Loucy (cell line): ENCODE results near the gene TM9SF3.

Experiments
- H2AFZ ChIP-seq: fragments of 200-600 bp; sonication (generic); 2 replicates; pipeline ENCODE4 v1.6.0; 2016; ENCODE audit warnings: antibody characterized with exemption, mild to moderate bottlenecking, low read length, moderate library complexity
- H3F3A ChIP-seq: fragments of 200-600 bp; 2 replicates; pipeline ENCODE4 v1.6.0; 2016; ENCODE audit warnings: antibody characterized with exemption, low read depth, mild to moderate bottlenecking
- H3K27me3 ChIP-seq: fragments of 200-600 bp; sonication (generic); 2 replicates; pipeline ENCODE4 v1.6.1; 2014; ENCODE audit warnings: low read length, mild to moderate bottlenecking; ENCODE audit not compliant: insufficient read depth, poor library complexity, severe bottlenecking
- H3K36me3 ChIP-seq: fragments of 200-600 bp; sonication (generic); 2 replicates; pipeline ENCODE4 v1.6.1; 2016; ENCODE audit warnings: low read length; ENCODE audit not compliant: insufficient read depth
- H3K4me1 ChIP-seq: fragments of 200-600 bp; sonication (generic); 2 replicates; pipeline ENCODE4 v1.5.1; 2014; ENCODE audit warnings: low read length, mild to moderate bottlenecking; ENCODE audit not compliant: insufficient read depth, poor library complexity, severe bottlenecking
- H3K4me2 ChIP-seq: fragments of 200-600 bp; sonication (generic); 2 replicates; pipeline ENCODE4 v1.6.0; 2014; ENCODE audit warnings: antibody characterized with exemption, low read length, low read depth, mild to moderate bottlenecking; ENCODE audit not compliant: poor library complexity, severe bottlenecking
- H3K4me3 ChIP-seq: fragments of 200-600 bp; sonication (generic); 2 replicates; pipeline ENCODE4 v1.5.1; 2014; ENCODE audit warnings: low read length, mild to moderate bottlenecking, mixed read lengths; ENCODE audit not compliant: poor library complexity, severe bottlenecking
- H3K79me2 ChIP-seq: fragments of 200-600 bp; sonication (generic); 2 replicates; pipeline ENCODE4 v1.6.1; 2014; ENCODE audit warnings: low read length; ENCODE audit not compliant: insufficient read depth
- H3K9ac ChIP-seq: fragments of 200-600 bp; sonication (generic); 2 replicates; pipeline ENCODE4 v1.6.0; 2014; ENCODE audit warnings: mild to moderate bottlenecking, low read depth, low read length, moderate library complexity; ENCODE audit not compliant: poor library complexity, severe bottlenecking
- H3K9me2 ChIP-seq: fragments of 200-600 bp; sonication (generic); replicated peaks from 2 replicates; pipeline ENCODE4 v1.6.1; 2016; ENCODE audit warnings: low read depth, low read length, mixed read lengths
- H3K9me3 ChIP-seq: fragments of 200-600 bp; sonication (generic); 2 replicates; pipeline ENCODE4 v1.6.1; 2014; ENCODE audit warnings: mild to moderate bottlenecking, antibody characterized with exemption, low read length, low read depth; ENCODE audit not compliant: insufficient read depth
- H4K20me1 ChIP-seq: fragments of 200-600 bp; sonication (generic); 2 replicates; pipeline ENCODE4 v1.6.0; 2014; ENCODE audit warnings: antibody characterized with exemption, low read length, mild to moderate bottlenecking; ENCODE audit not compliant: insufficient read depth, poor library complexity, severe bottlenecking
- CTCF ChIP-seq: fragments of 200-600 bp; sonication (generic); conservative IDR thresholded peaks from 2 replicates; pipeline ENCODE4 v1.5.1; 2014; ENCODE audit warnings: mild to moderate bottlenecking, antibody characterized with exemption, low read length
- EZH2phosphoT487 ChIP-seq: fragments of 200-600 bp; IDR thresholded peaks from 2 replicates; pipeline ENCODE4 v1.6.1; 2018; ENCODE audit warnings: antibody characterized with exemption, mild to moderate bottlenecking, moderate library complexity, borderline replicate concordance

Gene TM9SF3

GRCh38 chr10:96478355-96478754 is 108.5 kb downstream of the TM9SF3 start:
- H3K9ac ChIP-seq, result no peak overlapping the region
- H3K79me2 ChIP-seq, result no peaks in the 10 kb centered on the region
- no peaks in the 10 kb centered on the region for H4K20me1 ChIP-seq
- TF ChIP-seq CTCF (no peak), EZH2phosphoT487 (no peak)
- no peaks in the 10 kb centered on the region for H3K36me3 ChIP-seq
- H3K9me3 ChIP-seq, result no peaks in the 10 kb centered on the region
- no peak overlapping the region for H3K4me2 ChIP-seq
- H3K4me1 ChIP-seq, result no peaks in the 10 kb centered on the region
- H3F3A ChIP-seq, result no peaks in the 10 kb centered on the region
- no peak overlapping the region for H2AFZ ChIP-seq
- H3K27me3 ChIP-seq, result no peaks in the 10 kb centered on the region
- H3K4me3 ChIP-seq, result no peak overlapping the region
- no peaks in the 10 kb centered on the region for H3K9me2 ChIP-seq

DNA sequence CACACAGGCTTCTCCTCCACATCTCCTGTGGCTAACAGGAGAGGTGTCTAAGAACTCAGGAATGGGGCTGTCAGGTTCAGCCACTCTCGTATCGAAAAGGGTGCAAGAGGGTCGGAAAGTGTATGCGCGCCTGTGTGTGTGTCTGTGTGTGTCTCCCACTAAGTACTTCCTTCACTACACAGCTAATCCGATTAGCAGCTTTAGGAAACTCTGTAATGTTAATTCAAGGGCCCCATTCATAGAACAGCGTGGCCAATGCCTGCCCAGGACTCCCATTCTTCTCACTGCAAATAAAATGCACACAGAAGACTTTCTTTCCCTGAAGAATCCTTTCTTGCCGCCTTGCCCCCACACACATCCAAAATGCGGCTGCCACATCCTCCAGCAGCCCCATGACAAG is 112.9 kb downstream of the TM9SF3 start:
- no peaks in the 10 kb centered on the region for H3K4me1 ChIP-seq
- H3K4me2 ChIP-seq, result no peak overlapping the region
- H3K9me2 ChIP-seq, result no peaks in the 10 kb centered on the region
- H3F3A ChIP-seq, result no peaks in the 10 kb centered on the region
- H3K27me3 ChIP-seq, result no peaks in the 10 kb centered on the region
- H3K9ac ChIP-seq, result no peak overlapping the region
- H3K9me3 ChIP-seq, result no peaks in the 10 kb centered on the region
- H2AFZ ChIP-seq, result no peak overlapping the region
- H3K79me2 ChIP-seq, result no peaks in the 10 kb centered on the region
- TF ChIP-seq CTCF, result no peak
- TF ChIP-seq EZH2phosphoT487, result no peak
- no peak overlapping the region for H3K4me3 ChIP-seq
- H4K20me1 ChIP-seq, result no peaks in the 10 kb centered on the region
- no peaks in the 10 kb centered on the region for H3K36me3 ChIP-seq

DNA sequence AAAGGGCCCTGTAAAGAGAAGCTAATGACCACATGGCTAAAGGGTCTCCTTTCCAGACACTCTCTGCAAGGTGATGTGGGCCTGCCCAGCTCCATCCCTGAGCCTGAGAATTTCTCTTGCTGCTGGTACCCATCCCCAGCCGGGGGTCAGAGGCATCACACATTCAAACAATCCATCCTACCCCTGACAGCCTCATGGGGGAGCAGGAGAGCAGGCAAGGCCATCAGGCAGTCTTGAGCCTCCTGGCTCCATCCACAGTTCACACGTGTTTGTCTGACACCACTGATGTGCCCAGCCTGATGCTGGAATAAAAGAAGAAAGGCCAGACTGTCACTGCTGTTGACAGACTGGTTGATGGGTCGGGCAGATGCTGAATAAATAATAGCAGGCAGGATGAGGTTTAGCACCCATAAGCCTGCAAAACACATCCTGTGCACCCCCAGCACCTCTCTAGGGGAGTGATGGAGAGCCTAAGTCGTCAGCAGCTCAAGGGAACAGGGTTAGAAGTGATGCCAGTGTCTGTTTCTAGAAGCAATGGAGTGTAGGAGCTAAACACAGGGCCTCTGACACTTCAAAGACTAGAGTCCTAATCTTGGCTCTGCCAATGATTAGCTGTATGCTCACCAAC is 116.6 kb downstream of the TM9SF3 start:
- no peaks in the 10 kb centered on the region for H4K20me1 ChIP-seq
- no peak overlapping the region for H2AFZ ChIP-seq
- H3K9me3 ChIP-seq, result no peaks in the 10 kb centered on the region
- H3K36me3 ChIP-seq, result no peaks in the 10 kb centered on the region
- H3F3A ChIP-seq, result no peaks in the 10 kb centered on the region
- H3K4me3 ChIP-seq, result no peak overlapping the region
- H3K79me2 ChIP-seq, result no peaks in the 10 kb centered on the region
- no peak overlapping the region for H3K4me2 ChIP-seq
- H3K9me2 ChIP-seq, result no peaks in the 10 kb centered on the region
- H3K4me1 ChIP-seq, result no peaks in the 10 kb centered on the region
- H3K27me3 ChIP-seq, result no peaks in the 10 kb centered on the region
- no peak overlapping the region for H3K9ac ChIP-seq
- TF ChIP-seq EZH2phosphoT487, result no peak
- TF ChIP-seq CTCF, result peak; percentile 75
